CD4-positive, alpha-beta T cell treated with Interleukin-2 at 100 ng/mL for 4 hours (primary cell): ENCODE results near the gene CAMK2A.

Experiments
- DNase-seq: peaks from one replicate; pipeline ENCODE4 v3.0.0-alpha.2; 2020; ENCODE audit warnings: low spot score

Gene CAMK2A

GRCh38 chr5:150184990-150185912, 104.3 kb downstream of the CAMK2A start:
- no peak for DNase-seq

GRCh38 chr5:150184006-150184405, 105.6 kb downstream of the CAMK2A start:
- DNase-seq: no peak

DNA sequence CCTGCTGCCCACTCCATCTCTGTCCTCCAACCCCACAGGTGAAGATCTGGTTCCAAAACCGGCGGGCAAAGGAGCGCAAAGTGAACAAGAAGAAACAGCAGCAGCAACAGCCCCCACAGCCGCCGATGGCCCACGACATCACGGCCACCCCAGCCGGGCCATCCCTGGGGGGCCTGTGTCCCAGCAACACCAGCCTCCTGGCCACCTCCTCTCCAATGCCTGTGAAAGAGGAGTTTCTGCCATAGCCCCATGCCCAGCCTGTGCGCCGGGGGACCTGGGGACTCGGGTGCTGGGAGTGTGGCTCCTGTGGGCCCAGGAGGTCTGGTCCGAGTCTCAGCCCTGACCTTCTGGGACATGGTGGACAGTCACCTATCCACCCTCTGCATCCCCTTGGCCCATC, 106.1 kb downstream of the CAMK2A start:
- DNase-seq: no peak

- no peak for DNase-seq
Measured at GRCh38 chr5:150182774-150183173, 106.8 kb downstream of the CAMK2A start.

- DNase-seq: no peak
Measured at GRCh38 chr5:150181766-150182545, 107.6 kb downstream of the CAMK2A start.

GRCh38 chr5:150181027-150181426, 108.5 kb downstream of the CAMK2A start:
- no peak for DNase-seq

DNA sequence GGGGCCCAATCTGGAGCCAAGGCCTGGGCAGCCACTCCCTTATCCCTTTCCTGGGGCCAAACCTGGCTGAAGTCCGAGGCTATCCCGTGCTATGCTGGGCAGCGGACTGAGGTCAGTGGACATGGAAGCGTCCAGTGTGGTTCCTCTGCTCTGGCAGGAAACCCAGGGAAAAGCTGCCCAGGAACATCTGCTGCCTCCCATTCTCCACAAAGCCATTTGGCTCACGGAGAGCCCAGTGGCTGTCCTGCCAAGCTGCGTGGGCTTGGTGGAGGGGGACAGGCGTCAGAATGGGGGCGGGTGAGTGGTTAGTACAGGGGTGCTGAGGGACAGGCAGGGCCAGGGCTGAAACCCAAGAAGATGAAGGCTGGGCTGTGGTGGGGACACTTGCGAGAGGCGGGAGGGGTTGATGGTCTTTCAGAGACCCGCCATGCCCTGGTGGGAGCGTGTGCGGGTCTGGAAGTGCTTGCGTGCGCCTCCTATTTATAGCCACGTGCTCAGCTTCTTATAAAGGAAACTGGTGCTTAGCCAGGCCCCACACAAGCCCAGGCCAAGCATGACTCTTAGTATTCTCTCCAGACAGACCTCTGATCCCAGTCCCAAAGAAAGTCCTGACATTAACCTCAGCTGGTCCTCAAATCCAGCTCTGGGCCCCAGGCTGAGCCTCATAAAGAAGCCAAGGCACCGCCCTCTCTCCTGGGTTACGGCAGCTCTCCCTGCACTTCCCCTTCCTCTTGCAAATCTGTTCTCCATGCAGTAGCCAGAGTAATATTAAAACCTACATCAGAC, 109.1 kb downstream of the CAMK2A start:
- no peak for DNase-seq

GRCh38 chr5:150179019-150179620, 110.5 kb downstream of the CAMK2A start:
- no peak for DNase-seq

GRCh38 chr5:150178262-150178661, 111.3 kb downstream of the CAMK2A start:
- no peak for DNase-seq

GRCh38 chr5:150177721-150178120, 111.9 kb downstream of the CAMK2A start:
- no peak for DNase-seq

DNA sequence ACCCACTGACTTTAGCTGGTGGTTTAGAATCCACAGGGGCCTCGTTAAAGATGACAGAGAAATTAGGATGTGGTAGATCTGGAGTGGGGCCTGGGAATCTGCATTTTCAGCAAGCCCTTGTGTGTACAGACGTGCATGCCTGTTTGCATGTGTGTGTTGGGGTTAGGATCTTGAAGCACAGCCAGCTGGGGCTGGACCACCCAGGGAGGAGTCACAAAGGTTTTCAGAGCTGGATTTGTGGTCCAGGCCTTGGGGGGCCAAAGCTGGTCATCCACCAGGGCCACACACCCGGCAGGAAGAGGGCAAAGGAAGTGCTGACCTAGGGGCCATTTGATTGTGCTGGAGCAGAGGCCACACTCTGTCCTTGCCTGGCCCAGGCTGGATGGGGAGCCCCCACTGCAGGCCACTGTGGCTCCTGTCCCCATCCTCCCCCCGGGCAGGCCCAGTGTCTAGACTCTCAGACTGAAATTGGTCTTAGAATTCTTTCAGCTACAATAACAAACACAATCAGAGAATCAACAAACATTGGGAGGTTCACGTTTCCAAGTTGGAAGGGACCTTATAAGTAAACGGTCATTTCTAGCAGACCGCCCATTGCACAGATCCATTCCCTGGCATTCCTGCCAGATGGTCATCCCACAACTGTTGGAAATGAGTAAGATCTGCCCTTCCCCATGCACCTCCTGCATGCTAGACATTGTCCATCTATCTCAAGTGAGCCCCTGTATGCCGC, 112.7 kb downstream of the CAMK2A start:
- DNase-seq: no peak

- no peak for DNase-seq
Measured at GRCh38 chr5:150175536-150175935, 114.0 kb downstream of the CAMK2A start.

- no peak for DNase-seq
Measured at GRCh38 chr5:150175076-150175475, 114.5 kb downstream of the CAMK2A start.

DNA sequence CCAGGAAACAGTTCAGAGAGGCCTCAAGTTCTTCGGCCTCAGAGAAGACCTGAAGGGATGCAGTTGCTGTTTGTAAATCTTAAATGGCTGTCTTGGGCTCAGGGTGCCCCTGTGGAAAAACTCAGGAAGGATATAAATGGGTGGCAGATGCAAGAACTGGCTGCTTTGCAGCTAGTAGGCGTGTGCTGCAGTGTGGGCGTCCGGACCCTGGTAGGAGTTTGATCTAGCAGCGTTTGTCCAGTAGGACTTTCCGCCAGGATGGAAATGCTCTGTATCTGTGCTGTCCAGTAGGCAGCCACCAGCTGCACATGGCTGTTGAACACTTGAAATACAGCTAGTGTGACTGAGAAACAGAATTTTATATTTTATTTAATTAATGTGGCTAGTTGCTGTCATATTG, 115.3 kb downstream of the CAMK2A start:
- DNase-seq: no peak

DNA sequence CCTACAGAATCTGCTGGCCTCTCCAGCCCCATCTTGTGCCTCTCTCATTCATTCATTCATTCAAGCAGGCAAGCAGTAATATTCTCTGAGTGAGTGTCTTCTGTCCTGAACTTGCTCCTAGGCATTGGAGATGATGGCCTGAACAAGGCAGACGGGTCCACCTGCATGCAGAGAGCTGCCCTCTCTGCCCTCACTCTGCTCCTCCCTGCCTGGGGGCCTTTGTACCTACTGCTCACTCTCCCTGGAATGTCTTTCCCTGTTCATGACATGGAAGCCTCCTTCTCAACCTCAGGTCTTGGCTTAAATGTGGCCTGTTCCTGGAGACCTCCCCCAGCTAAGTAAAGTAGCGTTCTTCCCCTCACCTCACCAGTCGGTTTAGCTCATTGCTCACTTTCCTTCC, 116.4 kb downstream of the CAMK2A start:
- DNase-seq: no peak

DNA sequence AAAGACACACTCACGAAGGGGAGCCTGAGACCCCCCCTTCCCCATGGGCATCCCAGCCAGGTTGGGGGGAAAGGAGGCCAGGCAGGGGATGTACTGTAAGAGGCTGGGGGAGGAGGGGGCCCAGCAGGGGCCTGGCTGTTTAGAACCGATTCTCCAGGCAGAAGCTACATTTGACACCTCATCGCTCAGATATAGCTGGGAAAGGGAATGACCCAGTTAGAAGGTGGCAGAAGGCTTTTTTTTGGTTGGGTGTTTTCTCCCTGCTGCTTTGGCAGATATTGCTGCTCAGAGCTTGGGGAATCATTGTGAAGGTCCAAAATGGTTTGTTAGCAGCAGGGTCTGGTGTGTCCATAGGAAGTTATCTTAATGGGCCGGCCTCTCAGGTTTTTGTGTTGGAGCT, 117.0 kb downstream of the CAMK2A start:
- DNase-seq: no peak

- no peak for DNase-seq
Measured at GRCh38 chr5:150172145-150172544, 117.4 kb downstream of the CAMK2A start.
